Right atrium auricular region (tissue), 2 donors: ENCODE results near the gene ARNT2. TPM values are rescaled to one million over a fixed set of nuclear protein-coding genes. Genes with fewer than 3 reads are reported as not detected.

Source experiments
- DNase-seq: peaks from one replicate; pipeline ENCODE4 v3.0.0-alpha.2; 2019; ENCODE audit warnings: low spot score
- H3K27ac ChIP-seq, 2 donors: fragments of 200-600 bp; sonication (generic); 1 replicate in 1 of 2; 2 replicates in 1 of 2; pipeline ENCODE4 v1.5.1; 2016 to 2019
- H3K27me3 ChIP-seq, 2 donors: fragments of 200-600 bp; sonication (generic); one replicate each; pipeline versions ENCODE4 v1.5.1 to v1.6.0; 2017 to 2019
- H3K36me3 ChIP-seq: fragments of 200-600 bp; sonication (generic); one replicate; pipeline ENCODE4 v1.5.1; 2016
- H3K4me1 ChIP-seq, 2 donors: fragments of 200-600 bp; sonication (generic); one replicate each; pipeline versions ENCODE4 v1.5.1 to v1.6.0; 2017 to 2019
- H3K4me3 ChIP-seq, 2 donors: fragments of 200-600 bp; sonication (generic); 1 replicate in 1 of 2; 2 replicates in 1 of 2; pipeline ENCODE4 v1.5.1; 2017 to 2019; ENCODE audit warnings: mild to moderate bottlenecking in 1 of 2, moderate library complexity in 1 of 2
- H3K9me3 ChIP-seq, 2 donors: fragments of 200-600 bp; sonication (generic); one replicate each; pipeline ENCODE4 v1.5.1; 2019
- total RNA-seq, 2 donors: library from RNA; depleted of rRNA; stranded (reverse); fragments of >200 nt; gene quantifications; one replicate each; pipeline ENCODE4 v1.1.0, GENCODE V29; 2016
- TF ChIP-seq, protein P1 (sequence below), 2 donors: fragments of 200-600 bp; sonication (generic); IDR thresholded peaks; one replicate each; pipeline ENCODE4 v1.5.1; 2019; ENCODE audit warnings: antibody characterized with exemption in 2 of 2

The ARNT2 gene
- total RNA-seq, 2 donors from 2014 or later: 4.8 to 8.4 TPM

DNA sequence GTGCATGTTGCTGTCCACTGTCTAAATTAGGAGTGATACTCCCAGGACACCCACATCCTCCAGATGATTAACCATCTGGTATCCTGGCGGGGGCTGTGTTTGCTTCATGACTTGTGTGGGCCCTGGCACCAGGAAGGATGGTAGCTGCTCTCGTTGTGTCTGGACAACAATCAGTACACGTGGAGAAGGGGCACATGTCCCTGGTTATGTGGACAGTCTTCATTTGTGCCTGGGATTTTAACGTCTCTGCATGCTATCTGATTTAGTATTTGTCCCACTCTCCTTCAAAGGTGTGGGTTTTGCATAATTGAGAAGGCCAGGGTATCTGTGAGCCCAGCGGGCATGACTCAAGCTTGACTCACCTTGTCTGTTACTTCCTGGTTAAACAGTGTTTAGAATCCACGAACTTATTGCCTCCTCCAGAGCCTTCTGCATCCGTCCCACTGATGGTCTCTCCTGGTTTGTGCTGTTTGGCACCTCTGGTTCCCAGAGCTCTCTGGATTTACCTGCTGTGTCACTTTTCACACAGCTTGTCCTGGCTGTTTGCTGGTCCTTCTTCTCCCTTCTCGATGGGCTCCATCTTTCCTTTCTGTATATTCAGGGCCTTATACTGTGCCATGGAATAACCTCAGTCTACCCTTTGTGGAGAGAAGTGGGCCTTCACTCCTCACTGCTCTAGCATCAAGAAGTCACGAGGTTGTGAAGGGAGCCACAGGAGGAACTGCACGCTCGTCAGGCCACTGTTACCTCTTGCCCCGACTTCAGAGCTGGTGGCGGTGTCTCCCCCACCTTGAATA is 32.5 kb downstream of the ARNT2 start:
- no peak overlapping the region for H3K27ac ChIP-seq
- no peaks in the 10 kb centered on the region for H3K27me3 ChIP-seq
- TF ChIP-seq, protein P1, sequence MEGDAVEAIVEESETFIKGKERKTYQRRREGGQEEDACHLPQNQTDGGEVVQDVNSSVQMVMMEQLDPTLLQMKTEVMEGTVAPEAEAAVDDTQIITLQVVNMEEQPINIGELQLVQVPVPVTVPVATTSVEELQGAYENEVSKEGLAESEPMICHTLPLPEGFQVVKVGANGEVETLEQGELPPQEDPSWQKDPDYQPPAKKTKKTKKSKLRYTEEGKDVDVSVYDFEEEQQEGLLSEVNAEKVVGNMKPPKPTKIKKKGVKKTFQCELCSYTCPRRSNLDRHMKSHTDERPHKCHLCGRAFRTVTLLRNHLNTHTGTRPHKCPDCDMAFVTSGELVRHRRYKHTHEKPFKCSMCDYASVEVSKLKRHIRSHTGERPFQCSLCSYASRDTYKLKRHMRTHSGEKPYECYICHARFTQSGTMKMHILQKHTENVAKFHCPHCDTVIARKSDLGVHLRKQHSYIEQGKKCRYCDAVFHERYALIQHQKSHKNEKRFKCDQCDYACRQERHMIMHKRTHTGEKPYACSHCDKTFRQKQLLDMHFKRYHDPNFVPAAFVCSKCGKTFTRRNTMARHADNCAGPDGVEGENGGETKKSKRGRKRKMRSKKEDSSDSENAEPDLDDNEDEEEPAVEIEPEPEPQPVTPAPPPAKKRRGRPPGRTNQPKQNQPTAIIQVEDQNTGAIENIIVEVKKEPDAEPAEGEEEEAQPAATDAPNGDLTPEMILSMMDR (IDR thresholded peaks at IDR 0.05): no peak
- no peak overlapping the region for H3K4me3 ChIP-seq
- no peaks in the 10 kb centered on the region for H3K9me3 ChIP-seq
- peak; percentile 28 for DNase-seq
- no peaks in the 10 kb centered on the region for H3K4me1 ChIP-seq
- H3K36me3 ChIP-seq: no peaks in the 10 kb centered on the region

DNA sequence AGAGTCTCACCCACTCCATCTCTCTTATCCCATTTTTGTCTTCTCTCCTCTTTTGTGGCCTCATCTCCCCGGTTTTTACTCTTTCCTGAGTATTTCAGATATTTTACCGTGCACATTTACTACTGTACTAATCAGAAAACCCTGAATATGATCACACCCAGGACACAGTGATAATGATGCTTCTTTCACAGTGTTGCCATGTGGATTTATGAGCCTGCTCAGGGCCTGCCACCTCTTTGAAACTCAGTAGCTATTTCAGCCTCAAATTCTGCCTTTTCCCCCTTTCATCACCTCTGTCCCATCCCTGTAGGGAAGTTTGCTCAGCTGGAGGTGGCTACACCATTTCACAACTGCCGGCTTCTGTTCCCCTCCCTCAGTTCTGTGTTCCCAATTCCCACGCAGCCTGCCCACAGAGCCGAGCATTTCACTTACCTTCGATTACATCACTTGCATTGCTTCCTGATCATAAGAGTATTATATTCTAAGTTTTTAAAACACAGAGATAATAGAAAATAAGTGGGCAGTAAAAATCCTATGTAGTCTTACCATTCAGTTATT is 33.2 kb downstream of the ARNT2 start:
- peak; percentile 30 for DNase-seq
- H3K9me3 ChIP-seq: no peaks in the 10 kb centered on the region
- no peaks in the 10 kb centered on the region for H3K27me3 ChIP-seq
- no peaks in the 10 kb centered on the region for H3K36me3 ChIP-seq
- no peak overlapping the region for H3K27ac ChIP-seq
- no peak overlapping the region for H3K4me3 ChIP-seq
- TF ChIP-seq, protein P1 (IDR thresholded peaks at IDR 0.05): no peak
- no peaks in the 10 kb centered on the region for H3K4me1 ChIP-seq

DNA sequence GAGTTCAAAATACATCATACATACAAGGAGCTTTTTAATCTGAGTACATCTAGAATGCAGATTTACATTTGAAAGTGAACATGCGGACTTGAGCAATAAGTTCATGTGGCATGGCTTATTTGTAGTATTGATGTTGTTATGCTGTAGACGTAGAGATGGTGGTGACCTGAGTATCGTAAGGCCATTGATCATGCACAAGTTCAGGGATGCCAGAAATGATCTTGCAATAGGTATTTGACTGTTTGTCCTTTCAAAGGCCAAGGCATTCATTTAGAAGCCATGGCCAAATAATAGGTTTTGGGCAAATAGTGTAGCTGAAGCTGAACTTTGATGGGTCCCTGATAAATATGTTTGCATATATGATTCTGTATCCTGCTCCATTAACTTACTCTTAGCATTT is 35.0 kb downstream of the ARNT2 start:
- DNase-seq: no peak
- Histone ChIP-seq H3K27ac (no peak overlapping the region), H3K4me1 (no peaks in the 10 kb centered on the region), H3K27me3 (no peaks in the 10 kb centered on the region), H3K36me3 (no peaks in the 10 kb centered on the region), H3K9me3 (no peaks in the 10 kb centered on the region), H3K4me3 (no peak overlapping the region)
- TF ChIP-seq, protein P1 (IDR thresholded peaks at IDR 0.05): no peak

DNA sequence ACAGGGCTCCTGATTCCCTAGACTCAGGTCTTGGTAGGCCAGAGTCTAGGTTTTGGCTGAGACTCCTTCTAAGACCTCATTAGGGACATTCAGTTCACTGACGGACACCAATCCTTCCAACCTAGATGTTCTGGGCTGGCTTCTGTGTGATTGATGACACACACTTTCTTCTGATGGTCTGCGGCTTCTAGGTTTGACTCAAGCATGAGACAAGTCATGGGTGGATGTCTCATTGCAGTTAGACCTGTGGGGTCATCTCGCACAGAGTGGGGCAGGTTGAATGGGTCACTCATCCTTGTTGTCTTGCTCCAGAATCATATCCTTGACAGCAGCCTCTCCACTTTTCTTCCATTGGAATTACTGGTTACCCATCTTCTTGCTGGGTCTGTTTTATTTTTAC is 35.8 kb downstream of the ARNT2 start:
- H3K27ac ChIP-seq: no peak overlapping the region

DNA sequence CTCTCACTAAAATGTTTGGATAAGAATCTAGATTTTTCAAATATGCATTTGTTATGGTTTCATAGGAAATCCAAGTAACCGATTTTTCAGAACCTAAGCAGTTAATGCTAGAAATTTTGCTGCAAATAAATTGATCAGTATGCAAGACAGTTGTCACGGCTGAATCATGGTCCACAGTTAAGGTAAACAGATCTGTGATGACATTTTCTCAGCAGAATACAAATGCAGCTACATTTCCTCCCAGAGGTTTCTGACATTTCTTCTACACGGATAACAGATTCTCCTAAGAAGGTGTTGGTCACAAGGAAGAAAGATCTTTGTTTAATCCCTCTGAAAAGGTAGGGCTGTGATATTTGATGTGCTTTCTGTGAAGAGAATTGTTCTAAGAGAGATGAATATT is 36.9 kb downstream of the ARNT2 start:
- TF ChIP-seq, protein P1 (IDR thresholded peaks at IDR 0.05): no peak
- no peak for DNase-seq
- Histone ChIP-seq H3K27ac (no peak overlapping the region), H3K4me3 (no peak overlapping the region), H3K27me3 (no peaks in the 10 kb centered on the region), H3K4me1 (no peaks in the 10 kb centered on the region), H3K9me3 (no peaks in the 10 kb centered on the region), H3K36me3 (no peaks in the 10 kb centered on the region)

More for the DNA sequence above, 35.8 kb downstream of the ARNT2 start:
- Histone ChIP-seq H3K36me3 (no peaks in the 10 kb centered on the region), H3K4me1 (no peaks in the 10 kb centered on the region), H3K4me3 (no peak overlapping the region), H3K27me3 (no peaks in the 10 kb centered on the region), H3K9me3 (no peaks in the 10 kb centered on the region)
- peak; percentile 30 for DNase-seq
- TF ChIP-seq, protein P1 (IDR thresholded peaks at IDR 0.05): no peak
